ENCODE results near the gene CD7.
"Not testable (repeated sequence)": the region's sequence is repeated elsewhere in the genome, so short reads cannot be mapped to it uniquely, and the experiment has no call there.

Gene CD7

GRCh38 chr17:82317394-82318168 is at the start of gene CD7:
Gene CD7 (minus strand): TSS chr17:82317608. CDS start chr17:82317495, 113 bp downstream.
- no peak for DNase-seq

GRCh38 chr17:82366749-82367148 is 49.3 kb upstream of the CD7 start:
- DNase-seq: peak; percentile 69

GRCh38 chr17:82365606-82366295 is 48.3 kb upstream of the CD7 start:
- DNase-seq: peak; percentile 24

- no peak for DNase-seq
Observed at GRCh38 chr17:82361885-82362633, 44.7 kb upstream of the CD7 start.

GRCh38 chr17:82359451-82360074 is 42.2 kb upstream of the CD7 start:
- DNase-seq: not testable (repeated sequence)

- peak; percentile 69 for DNase-seq
Observed at GRCh38 chr17:82358465-82359350, 41.3 kb upstream of the CD7 start, which contains the start of gene TEX19. Gene TEX19 (plus strand): TSS chr17:82359247. CDS start chr17:82362151, 2,904 bp downstream.

GRCh38 chr17:82357394-82357793 is 40.0 kb upstream of the CD7 start:
- DNase-seq: no peak

GRCh38 chr17:82356845-82357355 is 39.5 kb upstream of the CD7 start:
- no peak for DNase-seq

- DNase-seq: no peak
Observed at GRCh38 chr17:82355770-82356427, 38.5 kb upstream of the CD7 start.

- DNase-seq: no peak
Observed at GRCh38 chr17:82354804-82355308, 37.4 kb upstream of the CD7 start.

GRCh38 chr17:82353484-82353883 is 36.1 kb upstream of the CD7 start:
- no peak for DNase-seq

- DNase-seq: peak; percentile 93
Observed at GRCh38 chr17:82351713-82352488, 34.5 kb upstream of the CD7 start.

GRCh38 chr17:82351254-82351712 is 33.9 kb upstream of the CD7 start:
- no peak for DNase-seq

GRCh38 chr17:82350182-82351030 is 33.0 kb upstream of the CD7 start:
- DNase-seq: no peak

GRCh38 chr17:82349287-82349701 is 31.9 kb upstream of the CD7 start:
- no peak for DNase-seq

GRCh38 chr17:82348866-82349265 is 31.5 kb upstream of the CD7 start:
- no peak for DNase-seq

- no peak for DNase-seq
Observed at GRCh38 chr17:82348434-82348833, 31.0 kb upstream of the CD7 start.

GRCh38 chr17:82347994-82348393 is 30.6 kb upstream of the CD7 start:
- DNase-seq: not testable (repeated sequence)
